NCI-H82 treated with DMSO at 0.1 percent for 48 hours (cell line): ENCODE data around the gene BEND7.

Experiments used
- DNase-seq: peaks from one replicate; lab custom pipeline; 2025; ENCODE audit not compliant: unreplicated experiment; lab: John Stamatoyannopoulos, UW

BEND7 gene

GRCh38 chr10:13521026-13521425 lies 7.8 kb downstream of the BEND7 start:
- DNase-seq, result no peak

GRCh38 chr10:13520194-13520593 lies 8.6 kb downstream of the BEND7 start:
- DNase-seq, result no peak

GRCh38 chr10:13518076-13518692 lies 10.6 kb downstream of the BEND7 start:
- DNase-seq, result no peak

GRCh38 chr10:13517675-13518074 lies 11.1 kb downstream of the BEND7 start:
- no peak for DNase-seq

DNA sequence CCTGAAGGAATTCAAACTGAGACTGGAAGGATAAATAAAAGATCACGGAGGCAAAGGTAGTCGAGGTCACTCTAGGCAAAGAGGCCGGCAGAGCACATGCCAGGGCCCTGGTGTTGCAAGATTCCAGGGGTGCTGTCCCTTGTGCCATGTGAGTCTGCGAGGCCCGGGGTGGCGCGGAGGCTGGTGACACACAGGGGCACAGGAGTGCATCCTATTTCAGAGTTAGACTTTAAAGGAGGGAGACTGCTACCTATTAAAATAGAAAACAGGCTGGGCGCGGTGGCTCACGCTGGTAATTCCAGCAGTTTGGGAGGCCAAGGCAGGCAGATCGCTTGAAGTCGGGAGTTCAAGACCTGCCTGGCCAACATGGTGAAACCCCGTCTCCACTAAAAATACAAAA lies 12.6 kb downstream of the BEND7 start:
- DNase-seq, result no peak

GRCh38 chr10:13515467-13515866 lies 13.3 kb downstream of the BEND7 start:
- no peak for DNase-seq

- no peak for DNase-seq
These were observed 14.5 kb downstream of the BEND7 start for GRCh38 chr10:13514296-13514695.

DNA sequence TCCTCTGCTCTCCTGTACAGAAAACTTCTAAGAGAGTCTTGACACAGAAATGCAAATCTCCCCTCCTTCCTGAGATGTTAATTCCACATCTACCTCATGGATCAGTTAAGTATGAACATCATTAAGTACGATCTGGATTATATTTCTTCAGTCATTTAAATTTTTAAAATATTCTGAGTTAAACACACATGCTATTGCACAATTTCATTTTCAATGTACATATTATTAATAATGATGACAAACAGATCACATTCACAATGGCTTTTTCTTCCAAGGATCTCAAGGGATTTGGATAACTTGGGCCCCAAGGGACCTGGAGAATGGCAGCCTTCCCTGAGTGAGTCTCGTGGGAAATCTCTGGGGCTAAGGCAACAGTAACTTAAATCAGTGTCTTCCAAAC lies 16.2 kb downstream of the BEND7 start:
- no peak for DNase-seq

- no peak for DNase-seq
These were observed 17.4 kb downstream of the BEND7 start for GRCh38 chr10:13511409-13511808.

DNA sequence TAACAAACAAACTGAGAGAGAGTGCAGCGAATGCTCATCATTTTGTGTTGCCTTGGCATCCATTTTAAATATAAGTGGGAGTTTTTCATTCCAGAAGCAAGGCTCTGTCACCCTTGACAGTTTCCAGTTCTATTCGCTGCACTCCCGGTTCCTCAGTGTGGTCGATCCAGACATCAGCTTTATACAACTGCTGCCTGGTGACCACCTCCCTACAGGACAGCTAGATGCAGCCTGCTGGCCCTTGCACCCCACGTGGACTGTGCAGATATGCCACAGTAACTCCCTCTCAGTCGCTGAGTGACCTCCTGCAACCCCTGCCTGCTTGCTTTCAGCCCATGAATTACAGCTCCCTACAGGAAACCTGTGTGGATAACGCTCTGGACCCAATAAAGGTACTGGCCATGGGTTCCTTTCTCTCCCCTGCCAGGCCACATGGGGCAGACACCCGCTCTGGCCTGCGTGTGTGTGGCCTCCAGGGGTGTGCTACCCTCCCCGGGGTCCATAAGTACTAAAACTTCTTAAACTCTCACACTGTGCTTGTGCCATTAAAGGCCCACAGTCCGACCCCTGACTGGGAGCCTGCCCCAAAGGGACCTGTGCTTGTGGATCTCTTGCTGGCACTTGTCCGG lies 23.6 kb downstream of the BEND7 start:
- DNase-seq, result no peak

GRCh38 chr10:13503745-13504463 lies 24.9 kb downstream of the BEND7 start:
- DNase-seq, result no peak

DNA sequence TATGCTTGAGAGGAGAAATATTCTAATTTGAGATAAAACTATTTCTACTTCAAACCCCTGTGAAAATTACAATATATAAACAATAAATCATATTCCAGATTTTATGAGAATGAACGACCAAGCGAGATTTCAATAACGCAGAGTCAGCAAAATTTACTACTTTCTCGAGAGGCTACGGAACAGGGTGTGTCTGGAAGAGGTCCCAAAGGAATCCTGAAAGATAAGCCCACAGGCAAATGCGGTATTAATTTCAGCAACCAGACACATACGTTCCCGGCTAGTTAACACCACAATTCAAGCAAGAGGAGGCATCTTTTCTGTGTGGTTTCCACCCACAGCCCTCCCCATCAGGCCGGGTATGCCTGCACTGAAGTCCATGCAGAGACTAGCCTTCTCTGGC lies 26.4 kb downstream of the BEND7 start:
- no peak for DNase-seq

DNA sequence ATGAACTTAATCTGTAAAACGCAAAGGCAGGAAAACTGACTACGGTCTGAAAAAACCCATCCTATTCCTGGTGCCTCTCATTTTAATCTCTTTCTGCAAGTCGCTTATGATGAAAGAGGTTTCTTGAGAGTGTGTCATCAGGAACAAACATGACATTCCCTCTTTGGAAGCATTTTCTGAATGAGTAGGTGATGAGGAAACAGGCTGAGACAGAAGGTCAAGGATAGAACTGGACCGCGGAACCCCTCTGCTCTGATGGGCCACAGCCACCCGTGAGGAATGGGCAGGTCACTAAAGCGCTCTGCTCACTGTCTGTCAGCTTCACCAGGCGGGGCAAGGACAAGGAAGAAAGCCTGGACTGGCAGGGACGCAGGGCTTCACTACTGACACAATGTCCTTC lies 28.6 kb downstream of the BEND7 start:
- DNase-seq, result no peak

GRCh38 chr10:13499150-13499549 lies 29.7 kb downstream of the BEND7 start:
- no peak for DNase-seq

- DNase-seq, result no peak
These were observed 31.9 kb downstream of the BEND7 start for GRCh38 chr10:13496931-13497330.

- no peak for DNase-seq
These were observed 32.6 kb downstream of the BEND7 start for GRCh38 chr10:13496164-13496563.

DNA sequence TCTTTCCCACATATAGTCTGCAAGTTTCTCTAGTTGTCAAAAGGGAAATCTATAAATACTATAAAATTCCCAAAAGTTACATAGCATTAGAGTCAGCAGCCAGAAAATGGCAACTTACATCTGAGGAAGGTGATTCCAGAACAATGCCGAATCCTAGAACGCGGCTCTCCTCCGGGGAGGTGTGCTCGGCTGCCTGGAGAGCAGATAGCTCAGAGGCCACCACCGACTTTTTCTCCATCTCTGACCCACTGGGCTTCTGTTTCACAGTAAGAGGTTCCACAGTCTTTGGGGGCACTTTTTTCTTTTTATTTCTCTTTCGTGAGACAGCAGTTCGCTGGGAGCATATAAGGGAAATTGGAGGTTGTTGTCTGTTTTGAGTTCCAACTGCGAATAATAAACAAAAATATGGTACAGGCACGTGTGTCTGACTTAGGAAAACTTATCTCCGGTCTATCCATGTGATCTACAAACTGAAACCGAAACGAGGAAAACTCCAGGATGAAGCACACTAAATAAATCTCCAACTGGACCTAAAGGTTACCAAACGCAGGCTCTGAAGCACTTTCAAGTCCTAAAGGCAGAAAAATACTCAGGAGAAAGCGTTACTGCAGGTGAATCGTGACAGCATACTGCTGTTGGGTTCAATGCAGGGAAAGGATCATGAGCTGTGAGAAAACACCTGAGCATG lies 36.2 kb downstream of the BEND7 start:
- DNase-seq, result no peak

DNA sequence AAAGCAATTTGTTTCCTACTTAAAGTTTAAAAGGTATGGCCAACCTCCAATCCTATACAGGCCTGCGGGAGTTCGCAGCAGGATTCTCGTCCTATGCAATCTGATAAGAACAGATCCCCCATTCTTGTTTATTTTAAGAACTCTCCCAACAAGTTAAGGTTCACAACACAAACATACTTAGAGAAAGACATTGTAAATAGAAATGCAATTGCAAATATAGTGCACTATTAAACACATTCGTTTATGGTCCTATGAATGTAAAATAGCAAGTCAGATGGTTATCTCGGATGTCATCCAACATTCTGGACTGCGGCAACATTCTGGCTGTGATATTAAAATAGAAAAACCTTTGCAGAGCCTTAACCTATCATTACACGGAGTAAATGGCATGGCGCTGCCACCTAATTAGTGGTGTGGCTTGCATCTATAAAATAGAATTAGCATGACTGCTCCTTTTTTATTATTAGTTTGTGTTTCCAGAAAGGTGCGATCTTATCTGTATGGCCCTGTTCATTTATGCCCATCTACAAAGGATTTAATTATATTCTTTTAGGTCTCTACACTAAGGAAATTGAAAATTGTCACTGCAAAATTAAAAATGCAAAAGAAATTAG lies 37.0 kb downstream of the BEND7 start:
- DNase-seq, result no peak

GRCh38 chr10:13490503-13490902 lies 38.3 kb downstream of the BEND7 start:
- no peak for DNase-seq

DNA sequence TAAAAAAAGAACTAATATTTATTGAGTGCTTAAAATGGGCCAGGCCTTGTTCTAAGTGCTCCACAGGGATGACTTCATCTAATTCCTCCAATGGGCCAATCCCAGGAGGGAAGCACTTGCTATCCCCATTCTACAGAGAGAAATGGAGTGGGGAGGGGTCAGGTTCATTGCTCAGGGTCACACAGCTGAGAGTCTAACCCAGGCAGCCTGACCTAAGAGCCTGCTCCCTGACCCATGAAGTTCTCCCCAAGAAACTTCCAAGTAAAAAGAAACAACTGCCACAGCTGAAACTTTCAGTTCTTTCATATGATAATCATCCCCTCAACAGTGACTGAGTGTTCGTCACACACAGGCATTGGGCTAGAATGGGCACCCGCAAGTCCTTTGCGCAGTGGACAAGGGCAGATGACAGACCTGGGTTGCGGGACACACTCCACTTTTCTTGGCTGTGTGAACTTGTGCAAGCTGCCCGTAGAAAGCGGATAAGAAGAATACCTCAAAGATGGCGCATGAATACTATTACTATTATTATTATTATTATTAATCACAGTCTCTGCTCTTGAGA lies 39.7 kb downstream of the BEND7 start:
- DNase-seq, result no peak

DNA sequence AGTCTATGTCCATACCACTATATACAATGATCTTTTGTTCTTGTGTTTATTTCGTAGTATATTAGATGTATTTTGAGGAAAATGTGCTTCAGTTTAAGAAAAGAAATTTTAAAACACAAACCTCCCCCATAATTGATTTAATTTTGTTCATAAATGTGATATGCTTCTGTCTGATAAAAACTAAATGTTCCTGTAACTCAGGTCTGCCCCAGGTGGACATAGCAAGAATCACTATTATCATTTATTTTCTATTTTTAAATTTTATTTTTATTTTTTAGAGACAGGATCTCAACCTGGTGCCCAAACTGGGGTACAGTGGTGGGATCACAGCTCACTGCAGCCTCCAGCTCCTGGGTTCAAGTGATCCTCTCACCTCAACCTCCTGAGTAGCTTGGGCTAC lies 43.2 kb downstream of the BEND7 start:
- DNase-seq, result no peak
